ENCODE results near the gene TPST1.
A peak's percentile ranks its signal among the peaks of the same experiment; 100 is the strongest.
"Not testable (repeated sequence)": the region's sequence is repeated elsewhere in the genome, so short reads cannot be mapped to it uniquely, and the experiment has no call there.

The TPST1 gene

GRCh38 chr7:66333443-66333842, 128.3 kb downstream of the TPST1 start:
- DNase-seq (ENCODE audit: low spot score): no peak

GRCh38 chr7:66335318-66335717, 130.2 kb downstream of the TPST1 start:
- no peak for DNase-seq (ENCODE audit: low spot score)

- no peak for DNase-seq (ENCODE audit: low spot score)
Measured at GRCh38 chr7:66336760-66337159, 131.6 kb downstream of the TPST1 start.

GRCh38 chr7:66339141-66339540, 134.0 kb downstream of the TPST1 start:
- no peak for DNase-seq (ENCODE audit: low spot score)

GRCh38 chr7:66344166-66344565, 139.0 kb downstream of the TPST1 start:
- no peak for DNase-seq (ENCODE audit: low spot score)

- DNase-seq (ENCODE audit: low spot score): no peak
Measured at GRCh38 chr7:66348531-66348930, 143.4 kb downstream of the TPST1 start.

GRCh38 chr7:66348959-66349358, 143.8 kb downstream of the TPST1 start:
- no peak for DNase-seq (ENCODE audit: low spot score)

- no peak for DNase-seq (ENCODE audit: low spot score)
Measured at GRCh38 chr7:66352071-66352470, 146.9 kb downstream of the TPST1 start.

- no peak for DNase-seq (ENCODE audit: low spot score)
Measured at GRCh38 chr7:66353547-66353946, 148.4 kb downstream of the TPST1 start.

- no peak for DNase-seq (ENCODE audit: low spot score)
Measured at GRCh38 chr7:66355756-66356155, 150.6 kb downstream of the TPST1 start.

GRCh38 chr7:66356277-66356721, 151.2 kb downstream of the TPST1 start:
- DNase-seq (ENCODE audit: low spot score): peak; percentile 19

GRCh38 chr7:66357087-66357486, 152.0 kb downstream of the TPST1 start:
- no peak for DNase-seq (ENCODE audit: low spot score)

GRCh38 chr7:66359656-66360211, 154.6 kb downstream of the TPST1 start:
- DNase-seq (ENCODE audit: low spot score): no peak

- no peak for DNase-seq (ENCODE audit: low spot score)
Measured at GRCh38 chr7:66362136-66362535, 157.0 kb downstream of the TPST1 start.

GRCh38 chr7:66363635-66364034, 158.5 kb downstream of the TPST1 start:
- DNase-seq (ENCODE audit: low spot score): no peak

- not testable (repeated sequence) for DNase-seq (ENCODE audit: low spot score)
Measured at GRCh38 chr7:66365031-66365430, 159.9 kb downstream of the TPST1 start.

GRCh38 chr7:66371096-66371824, 166.1 kb downstream of the TPST1 start:
- no peak for DNase-seq (ENCODE audit: low spot score)

GRCh38 chr7:66374141-66374840, 169.2 kb downstream of the TPST1 start:
- not testable (repeated sequence) for DNase-seq (ENCODE audit: low spot score)

GRCh38 chr7:66376264-66376945, 171.3 kb downstream of the TPST1 start:
- DNase-seq (ENCODE audit: low spot score): no peak

GRCh38 chr7:66377045-66377444, 171.9 kb downstream of the TPST1 start:
- no peak for DNase-seq (ENCODE audit: low spot score)

GRCh38 chr7:66377714-66378113, 172.6 kb downstream of the TPST1 start:
- no peak for DNase-seq (ENCODE audit: low spot score)

- DNase-seq (ENCODE audit: low spot score): no peak
Measured at GRCh38 chr7:66379542-66380160, 174.5 kb downstream of the TPST1 start.

Data from GM03348 (cell line).